ENCODE results near the gene NUMBL. TPM values are rescaled to one million over a fixed set of nuclear protein-coding genes. Genes with fewer than 3 reads are reported as not detected.

Gene NUMBL
- total and polyA plus RNA-seq, 4 donors = 19.0 to 66.5 (median 35.1) TPM

DNA sequence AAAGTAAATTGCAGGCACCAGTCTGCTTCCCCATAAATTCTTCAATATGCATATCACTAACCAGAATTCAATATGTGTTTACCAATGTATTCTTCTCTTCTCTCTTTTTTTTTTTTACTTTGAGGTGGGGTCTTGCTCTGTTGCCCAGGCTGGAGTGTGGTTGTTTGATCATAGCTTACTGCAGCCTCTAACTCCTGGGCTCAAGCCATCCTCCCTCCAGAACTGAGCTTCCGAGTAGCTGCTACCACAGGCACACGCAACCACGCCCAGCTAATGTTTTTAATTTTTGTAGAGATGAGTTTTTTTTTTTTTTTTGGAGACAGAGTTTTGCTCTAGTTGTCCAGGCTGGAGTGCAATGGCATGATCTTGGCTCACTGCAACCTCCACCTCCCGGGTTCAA is 72.5 kb downstream of the NUMBL start:
- no peak overlapping the region for H3K4me3 ChIP-seq (ENCODE audit: low read depth, low read length)
- peaks cover 20% of the 10 kb centered on the region for H3K4me1 ChIP-seq (ENCODE audit: control insufficient read depth, insufficient read depth, low read length)
- no peak for DNase-seq (ENCODE audit: low read depth in 4 of 6, low spot score in 6 of 6)
- H3K36me3 ChIP-seq (ENCODE audit: control insufficient read depth, insufficient read depth, low read length) = peaks cover 37% of the 10 kb centered on the region
- H3K27me3 ChIP-seq (ENCODE audit: control insufficient read depth, insufficient read depth, low read length) = peaks cover 20% of the 10 kb centered on the region
- WGBS (ENCODE audit: insufficient coverage) = no CpG with 5 or more reads among the region's 4 CpGs
- H3K27ac ChIP-seq (ENCODE audit: low read depth, low read length) = no peak overlapping the region
- no peaks in the 10 kb centered on the region for H3K9me3 ChIP-seq (ENCODE audit: control insufficient read depth, insufficient read depth, low read length)

DNA sequence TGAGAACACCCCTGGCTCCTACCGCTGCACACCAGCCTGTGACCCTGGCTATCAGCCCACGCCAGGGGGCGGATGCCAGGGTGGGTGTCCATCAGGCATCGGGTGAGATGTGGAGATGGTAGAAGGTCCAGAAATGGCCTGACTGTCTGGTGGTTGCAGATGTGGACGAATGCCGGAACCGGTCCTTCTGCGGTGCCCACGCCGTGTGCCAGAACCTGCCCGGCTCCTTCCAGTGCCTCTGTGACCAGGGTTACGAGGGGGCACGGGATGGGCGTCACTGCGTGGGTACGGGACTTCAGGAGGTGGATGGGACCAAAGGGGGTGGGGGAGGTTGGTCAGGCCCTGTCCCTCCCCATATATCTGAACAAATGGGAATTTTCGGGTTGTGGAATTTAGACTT is 73.5 kb downstream of the NUMBL start:
- H3K27ac ChIP-seq (ENCODE audit: low read depth, low read length) = no peak overlapping the region
- H3K4me1 ChIP-seq (ENCODE audit: control insufficient read depth, insufficient read depth, low read length) = peaks cover 21% of the 10 kb centered on the region
- 94% methylated on average over 7 of the region's 17 CpGs for WGBS (ENCODE audit: insufficient coverage)
- H3K9me3 ChIP-seq (ENCODE audit: control insufficient read depth, insufficient read depth, low read length) = no peaks in the 10 kb centered on the region
- no peak overlapping the region for H3K4me3 ChIP-seq (ENCODE audit: low read depth, low read length)
- H3K36me3 ChIP-seq (ENCODE audit: control insufficient read depth, insufficient read depth, low read length) = peaks cover 28% of the 10 kb centered on the region
- peaks cover 25% of the 10 kb centered on the region for H3K27me3 ChIP-seq (ENCODE audit: control insufficient read depth, insufficient read depth, low read length)
- DNase-seq (ENCODE audit: low read depth in 4 of 6, low spot score in 6 of 6) = no peak

DNA sequence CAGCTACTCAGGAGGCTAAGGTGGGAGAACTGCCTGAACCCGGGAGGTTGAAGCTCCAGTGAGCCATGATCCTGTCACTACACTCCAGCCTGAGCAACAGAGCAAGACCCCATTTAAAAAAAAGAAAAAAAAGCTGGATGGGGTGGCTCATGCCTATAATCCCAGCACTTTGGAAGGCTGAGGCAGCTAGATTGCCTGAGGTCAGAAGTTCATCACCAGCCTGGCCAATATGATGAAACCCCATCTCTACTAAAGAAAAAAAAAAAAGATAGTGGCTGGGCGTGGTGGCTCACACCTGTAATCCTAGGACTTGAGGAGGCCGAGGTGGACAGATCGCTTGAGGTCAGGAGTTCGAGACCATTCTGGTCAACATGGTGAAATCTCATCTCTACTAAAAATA is 74.3 kb downstream of the NUMBL start:
- Histone ChIP-seq H3K4me1 (ENCODE audit: control insufficient read depth, insufficient read depth, low read length) (peaks cover 21% of the 10 kb centered on the region), H3K36me3 (ENCODE audit: control insufficient read depth, insufficient read depth, low read length) (peaks cover 22% of the 10 kb centered on the region), H3K4me3 (ENCODE audit: low read depth, low read length) (no peak overlapping the region), H3K27ac (ENCODE audit: low read depth, low read length) (no peak overlapping the region), H3K9me3 (ENCODE audit: control insufficient read depth, insufficient read depth, low read length) (no peaks in the 10 kb centered on the region), H3K27me3 (ENCODE audit: control insufficient read depth, insufficient read depth, low read length) (peaks cover 27% of the 10 kb centered on the region)
- no peak for DNase-seq (ENCODE audit: low read depth in 4 of 6, low spot score in 6 of 6)
- WGBS (ENCODE audit: insufficient coverage) = no CpG with 5 or more reads among the region's 5 CpGs

Small RNA genes lying within 50 kb of the gene (small RNA-seq; reads per million reads assigned to genes)
- gene RNU6-195P (ENCODE audit: low replicate concordance) = not detected

Other genes with a start within 250 kb of the NUMBL start
- 10 to 100 TPM; 15.9 to 35.4 TPM for gene SERTAD3, start 246.3 kb downstream of the NUMBL start, total RNA-seq
- gene SERTAD3, start 246.3 kb downstream of the NUMBL start, polyA plus RNA-seq (ENCODE audit: insufficient read length in 2 of 2) = 10 to 100 TPM; 13.3 to 14.5 TPM
- 100 to 1,000 TPM in 1 of 2 donors, 10 to 100 TPM in 1; 70.9 to 102 TPM for gene BLVRB, start 224.9 kb downstream of the NUMBL start, total RNA-seq
- gene BLVRB, start 224.9 kb downstream of the NUMBL start, polyA plus RNA-seq (ENCODE audit: insufficient read length in 2 of 2) = 10 to 100 TPM; 23.0 to 27.3 TPM
- 10 to 100 TPM; 13.9 to 24.2 TPM for gene SPTBN4, start 223.7 kb downstream of the NUMBL start, total RNA-seq
- 10 to 100 TPM; 31.9 to 43.8 TPM for gene SPTBN4, start 223.7 kb downstream of the NUMBL start, polyA plus RNA-seq (ENCODE audit: insufficient read length in 2 of 2)
- gene SHKBP1, start 113.8 kb downstream of the NUMBL start, total RNA-seq = 10 to 100 TPM in 1 of 2 donors, 1 to 10 TPM in 1; 9.6 to 11.8 TPM
- gene SHKBP1, start 113.8 kb downstream of the NUMBL start, polyA plus RNA-seq (ENCODE audit: insufficient read length in 2 of 2) = 10 to 100 TPM; 36.9 to 43.1 TPM
- gene LTBP4, start 89.3 kb downstream of the NUMBL start, total RNA-seq = 10 to 100 TPM; 57.6 to 82.0 TPM
- 100 to 1,000 TPM in 1 of 2 donors, 10 to 100 TPM in 1; 57.5 to 141 TPM for gene LTBP4, start 89.3 kb downstream of the NUMBL start, polyA plus RNA-seq (ENCODE audit: insufficient read length in 2 of 2)
- 10 to 100 TPM; 25.7 to 39.5 TPM for gene COQ8B, start 26.2 kb upstream of the NUMBL start, total RNA-seq
- gene COQ8B, start 26.2 kb upstream of the NUMBL start, polyA plus RNA-seq (ENCODE audit: insufficient read length in 2 of 2) = 10 to 100 TPM; 47.6 to 47.9 TPM
- gene ITPKC, start 26.5 kb upstream of the NUMBL start, total RNA-seq = 1 to 10 TPM; 6.3 to 8.2 TPM
- gene ITPKC, start 26.5 kb upstream of the NUMBL start, polyA plus RNA-seq (ENCODE audit: insufficient read length in 2 of 2) = 10 to 100 TPM; 10.9 to 12.0 TPM
- 1 to 10 TPM; 1.6 to 2.1 TPM for gene ACTMAP, start 59.8 kb upstream of the NUMBL start, total RNA-seq
- 10 to 100 TPM; 10.2 to 16.3 TPM for gene ACTMAP, start 59.8 kb upstream of the NUMBL start, polyA plus RNA-seq (ENCODE audit: insufficient read length in 2 of 2)
- gene SNRPA, start 60.6 kb upstream of the NUMBL start, total RNA-seq = 10 to 100 TPM; 21.7 to 35.9 TPM
- gene SNRPA, start 60.6 kb upstream of the NUMBL start, polyA plus RNA-seq (ENCODE audit: insufficient read length in 2 of 2) = 10 to 100 TPM; 73.2 to 86.4 TPM
- gene MIA, start 84.9 kb upstream of the NUMBL start, total RNA-seq = 10 to 100 TPM in 1 of 2 donors, 1 to 10 TPM in 1; 7.9 to 20.2 TPM
- gene MIA, start 84.9 kb upstream of the NUMBL start, polyA plus RNA-seq (ENCODE audit: insufficient read length in 2 of 2) = 10 to 100 TPM in 1 of 2 donors, 1 to 10 TPM in 1; 8.5 to 19.8 TPM
- 10 to 100 TPM; 13.1 to 20.6 TPM for gene RAB4B, start 87.6 kb upstream of the NUMBL start, total RNA-seq
- 10 to 100 TPM; 49.8 to 50.8 TPM for gene RAB4B, start 87.6 kb upstream of the NUMBL start, polyA plus RNA-seq (ENCODE audit: insufficient read length in 2 of 2)
- 100 to 1,000 TPM in 1 of 2 donors, 10 to 100 TPM in 1; 37.6 to 105 TPM for gene EGLN2, start 108.5 kb upstream of the NUMBL start, total RNA-seq
- gene EGLN2, start 108.5 kb upstream of the NUMBL start, polyA plus RNA-seq (ENCODE audit: insufficient read length in 2 of 2) = 100 to 1,000 TPM in 1 of 2 donors, 10 to 100 TPM in 1; 93.3 to 106 TPM
- under 1 TPM in 1 of 2 donors, not detected in 1; 0.50 TPM for gene CYP2A6, start 159.8 kb upstream of the NUMBL start, total RNA-seq
- gene CYP2A6, start 159.8 kb upstream of the NUMBL start, polyA plus RNA-seq (ENCODE audit: insufficient read length in 2 of 2) = 1 to 10 TPM in 1 of 2 donors, under 1 TPM in 1; 0.48 to 1.9 TPM
- gene CYP2A7, start 191.6 kb upstream of the NUMBL start, total RNA-seq = under 1 TPM in 1 of 2 donors, not detected in 1; 0.10 TPM
- 1 to 10 TPM in 1 of 2 donors, under 1 TPM in 1; 0.78 to 1.4 TPM for gene CYP2A7, start 191.6 kb upstream of the NUMBL start, polyA plus RNA-seq (ENCODE audit: insufficient read length in 2 of 2)

Data from spinal cord (tissue), 10 donors.